NCI-H1105 treated with DMSO at 0.1 percent for 48 hours (cell line): ENCODE measurements around the gene CCN2.

Experiments used
- DNase-seq: peaks from one replicate; lab custom pipeline; 2025; lab: John Stamatoyannopoulos, UW

CCN2 gene

GRCh38 chr6:131950767-131951575 is at the start of gene CCN2:
Gene CCN2 (minus strand): TSS chr6:131951372. CDS start chr6:131951172, 200 bp downstream.
- peak; percentile 34 for DNase-seq

GRCh38 chr6:132000296-132000695 is 49.1 kb upstream of the CCN2 start:
- DNase-seq: no peak

GRCh38 chr6:131999545-132000146 is 48.5 kb upstream of the CCN2 start:
- no peak for DNase-seq

- DNase-seq: no peak
Measured at GRCh38 chr6:131998255-131998982, 47.2 kb upstream of the CCN2 start.

GRCh38 chr6:131997429-131998153 is 46.4 kb upstream of the CCN2 start:
- DNase-seq: no peak

GRCh38 chr6:131995917-131996316 is 44.7 kb upstream of the CCN2 start:
- DNase-seq: no peak

DNA sequence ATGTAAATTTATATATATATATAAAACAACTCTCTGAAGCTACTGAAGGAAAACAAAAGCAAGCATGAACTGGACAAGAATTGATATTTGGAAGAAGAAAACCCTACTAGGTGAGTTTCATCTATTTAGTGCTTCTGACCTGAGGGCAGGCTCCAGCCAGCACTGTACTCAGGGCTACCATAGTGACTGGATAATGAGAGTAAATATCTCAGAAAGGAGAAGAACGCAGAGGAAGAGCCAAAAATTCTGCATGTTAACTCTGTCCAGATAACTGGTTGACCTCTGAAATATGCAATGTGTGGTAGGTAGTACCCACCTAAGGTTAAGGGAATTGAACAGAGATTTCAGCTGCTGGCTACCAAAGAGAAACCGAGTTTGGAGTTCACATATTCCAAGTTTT is 41.4 kb upstream of the CCN2 start:
- DNase-seq: no peak

GRCh38 chr6:131989036-131989435 is 37.9 kb upstream of the CCN2 start:
- DNase-seq: no peak

- no peak for DNase-seq
Measured at GRCh38 chr6:131982740-131983259, 31.6 kb upstream of the CCN2 start.

DNA sequence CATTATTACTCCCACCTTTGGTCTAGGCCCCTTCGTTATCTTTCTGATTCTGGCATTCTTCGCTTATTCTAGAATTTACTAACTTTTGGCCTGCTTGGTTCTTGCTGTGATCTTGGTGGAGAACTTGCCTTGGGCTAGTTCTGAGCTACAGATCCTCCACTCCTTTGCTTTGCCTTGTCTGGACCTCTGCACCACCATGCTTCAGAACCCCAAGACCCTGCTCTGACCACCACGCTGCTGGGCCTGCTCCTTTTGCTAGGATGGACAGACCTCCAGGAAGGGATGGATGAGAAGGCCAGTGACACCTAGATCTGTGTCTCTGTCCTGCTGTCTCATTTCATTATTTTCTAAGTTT is 30.4 kb upstream of the CCN2 start:
- DNase-seq: no peak

DNA sequence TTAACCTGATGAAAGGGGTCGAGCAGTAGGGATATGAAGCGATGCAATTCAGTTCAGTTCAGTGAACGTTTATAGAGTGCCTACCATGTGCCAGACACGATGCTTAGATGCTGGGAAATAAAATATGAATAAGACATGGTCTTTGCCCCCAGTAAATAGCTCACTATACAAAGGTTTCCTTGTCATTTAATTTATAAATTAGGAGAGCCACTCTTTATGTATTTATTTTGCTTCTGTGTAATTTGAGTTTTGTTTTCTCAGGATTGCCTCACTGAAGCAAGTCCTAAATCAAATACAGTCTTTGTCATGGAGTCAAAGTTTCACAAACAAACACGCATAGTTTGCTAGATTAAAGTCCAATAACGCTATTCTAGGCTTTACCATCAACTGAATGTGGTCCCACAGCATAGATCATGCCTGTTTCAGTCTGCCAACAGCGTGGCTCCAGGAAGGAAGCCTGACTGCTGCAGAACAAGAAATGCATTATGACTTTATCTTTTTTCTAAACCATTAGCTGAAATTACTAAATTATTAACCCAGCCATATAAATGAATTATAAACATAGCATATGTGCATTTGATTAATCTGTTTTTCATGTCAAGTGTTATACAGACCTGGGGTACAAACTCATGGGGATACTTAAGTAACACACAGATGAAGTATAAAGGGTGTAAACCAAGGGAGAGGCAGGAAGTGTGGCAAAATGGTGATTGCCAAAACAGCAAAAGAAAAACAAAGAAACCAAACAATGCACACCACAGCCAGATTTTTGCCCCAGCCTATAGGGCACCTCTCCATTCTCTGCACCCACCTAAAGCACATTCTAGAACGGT is 29.8 kb upstream of the CCN2 start:
- DNase-seq: no peak

DNA sequence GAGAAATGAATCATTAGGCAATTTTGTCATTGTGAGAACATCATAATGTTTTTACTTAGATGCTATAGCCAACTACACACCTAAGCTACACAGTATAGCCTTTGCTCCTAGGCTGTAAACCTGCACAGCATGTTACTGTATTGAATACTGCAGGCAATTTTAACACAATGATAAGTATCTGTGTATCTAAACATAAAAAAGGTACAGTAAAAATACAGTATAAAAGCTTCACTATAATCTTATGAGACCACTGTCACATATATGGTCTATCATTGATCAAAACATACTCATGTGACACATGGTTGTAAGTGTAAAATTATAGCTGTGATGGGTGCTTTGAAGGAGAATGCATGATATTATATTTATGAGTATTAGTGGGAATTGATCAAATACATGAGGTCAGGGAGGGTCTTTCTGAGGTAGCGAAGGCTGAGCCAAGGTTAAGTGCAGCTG is 29.2 kb upstream of the CCN2 start:
- DNase-seq: no peak

- no peak for DNase-seq
Measured at GRCh38 chr6:131979515-131980337, 28.6 kb upstream of the CCN2 start.

- DNase-seq: no peak
Measured at GRCh38 chr6:131978522-131978921, 27.4 kb upstream of the CCN2 start.

- DNase-seq: no peak
Measured at GRCh38 chr6:131976545-131977061, 25.4 kb upstream of the CCN2 start.

DNA sequence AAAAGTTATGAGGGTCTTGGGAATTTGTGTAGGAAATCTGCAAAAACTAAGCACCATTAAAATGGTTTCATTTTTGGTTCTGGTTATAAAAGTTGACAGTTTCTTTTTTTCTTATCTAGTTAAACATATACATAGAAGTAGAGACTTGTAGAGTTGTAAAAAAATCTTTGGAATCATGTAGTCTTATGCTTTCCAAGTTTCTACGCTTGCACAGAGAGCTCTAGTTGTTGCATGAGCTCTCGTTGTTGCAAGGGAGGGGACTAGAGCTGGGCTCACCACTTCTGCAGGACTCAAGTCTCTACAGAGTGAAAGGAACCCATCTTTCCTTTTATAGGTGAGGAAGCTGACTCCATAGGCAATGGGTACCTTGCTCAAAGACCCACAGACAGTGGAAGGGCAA is 21.6 kb upstream of the CCN2 start:
- no peak for DNase-seq

- DNase-seq: no peak
Measured at GRCh38 chr6:131970076-131970859, 19.1 kb upstream of the CCN2 start.

DNA sequence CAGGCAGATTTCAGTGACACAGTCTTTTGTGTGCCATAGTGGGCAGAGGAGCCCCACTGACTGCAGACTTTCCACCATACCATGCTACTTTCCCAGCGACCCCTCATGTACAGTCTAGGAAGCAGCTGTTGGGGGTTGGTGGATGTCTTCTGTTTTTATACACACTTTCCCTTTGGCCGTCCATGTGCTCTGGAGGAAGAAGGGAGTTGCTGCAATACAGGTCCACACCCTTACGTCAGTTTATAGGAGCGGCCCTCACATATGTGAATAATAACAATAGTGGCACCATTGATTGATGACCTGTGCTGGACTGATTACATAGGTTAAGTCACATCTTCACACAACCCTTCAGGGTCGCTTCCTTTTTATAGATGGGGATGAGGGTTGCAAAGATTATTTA is 17.5 kb upstream of the CCN2 start:
- no peak for DNase-seq

GRCh38 chr6:131967948-131968347 is 16.8 kb upstream of the CCN2 start:
- DNase-seq: no peak
